Coronary artery (tissue), 2 donors: Measurements from ENCODE around the gene DNAJC15.
"Not testable (repeated sequence)": the region's sequence is repeated elsewhere in the genome, so short reads cannot be mapped to it uniquely, and the experiment has no call there.

Source experiments
- DNase-seq: peaks from one replicate; pipeline ENCODE4 v3.0.0-alpha.2; 2017; ENCODE audit warnings: low spot score
- H3K27ac ChIP-seq, 2 donors: fragments of 200-600 bp; sonication (generic); one replicate each; pipeline ENCODE4 v1.5.1; 2016 to 2019
- H3K4me3 ChIP-seq: fragments of 200-600 bp; sonication (generic); 2 replicates; pipeline ENCODE4 v1.5.1; 2016; ENCODE audit warnings: mild to moderate bottlenecking, moderate library complexity
- TF ChIP-seq, protein P1 (sequence below): fragments of 200-600 bp; sonication (generic); IDR thresholded peaks from one replicate; pipeline ENCODE4 v1.5.1; 2019; ENCODE audit warnings: antibody characterized with exemption

The DNAJC15 gene

DNA sequence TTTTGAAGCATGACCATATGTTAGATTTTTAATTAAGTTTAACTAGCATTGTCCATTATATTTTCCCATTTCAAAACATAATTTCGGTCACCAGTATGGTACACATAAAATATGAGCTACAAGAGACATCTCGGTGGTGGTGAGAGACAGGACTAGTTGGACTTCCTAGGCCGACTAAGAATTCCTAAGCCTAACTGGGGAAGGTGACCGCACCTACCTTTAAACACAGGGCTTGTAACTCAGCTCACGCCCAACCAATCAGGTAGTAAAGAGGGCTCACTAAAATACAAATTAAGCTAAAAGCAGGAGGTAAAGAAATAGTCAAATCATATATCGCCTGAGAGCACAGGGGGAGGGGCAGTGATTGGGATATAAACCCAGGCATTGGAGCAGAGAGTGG, 22.9 kb downstream of the DNAJC15 start:
- DNase-seq: no peak
- TF ChIP-seq, protein P1, sequence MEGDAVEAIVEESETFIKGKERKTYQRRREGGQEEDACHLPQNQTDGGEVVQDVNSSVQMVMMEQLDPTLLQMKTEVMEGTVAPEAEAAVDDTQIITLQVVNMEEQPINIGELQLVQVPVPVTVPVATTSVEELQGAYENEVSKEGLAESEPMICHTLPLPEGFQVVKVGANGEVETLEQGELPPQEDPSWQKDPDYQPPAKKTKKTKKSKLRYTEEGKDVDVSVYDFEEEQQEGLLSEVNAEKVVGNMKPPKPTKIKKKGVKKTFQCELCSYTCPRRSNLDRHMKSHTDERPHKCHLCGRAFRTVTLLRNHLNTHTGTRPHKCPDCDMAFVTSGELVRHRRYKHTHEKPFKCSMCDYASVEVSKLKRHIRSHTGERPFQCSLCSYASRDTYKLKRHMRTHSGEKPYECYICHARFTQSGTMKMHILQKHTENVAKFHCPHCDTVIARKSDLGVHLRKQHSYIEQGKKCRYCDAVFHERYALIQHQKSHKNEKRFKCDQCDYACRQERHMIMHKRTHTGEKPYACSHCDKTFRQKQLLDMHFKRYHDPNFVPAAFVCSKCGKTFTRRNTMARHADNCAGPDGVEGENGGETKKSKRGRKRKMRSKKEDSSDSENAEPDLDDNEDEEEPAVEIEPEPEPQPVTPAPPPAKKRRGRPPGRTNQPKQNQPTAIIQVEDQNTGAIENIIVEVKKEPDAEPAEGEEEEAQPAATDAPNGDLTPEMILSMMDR: no peak
- no peak overlapping the region for H3K4me3 ChIP-seq
- no peak overlapping the region for H3K27ac ChIP-seq

DNA sequence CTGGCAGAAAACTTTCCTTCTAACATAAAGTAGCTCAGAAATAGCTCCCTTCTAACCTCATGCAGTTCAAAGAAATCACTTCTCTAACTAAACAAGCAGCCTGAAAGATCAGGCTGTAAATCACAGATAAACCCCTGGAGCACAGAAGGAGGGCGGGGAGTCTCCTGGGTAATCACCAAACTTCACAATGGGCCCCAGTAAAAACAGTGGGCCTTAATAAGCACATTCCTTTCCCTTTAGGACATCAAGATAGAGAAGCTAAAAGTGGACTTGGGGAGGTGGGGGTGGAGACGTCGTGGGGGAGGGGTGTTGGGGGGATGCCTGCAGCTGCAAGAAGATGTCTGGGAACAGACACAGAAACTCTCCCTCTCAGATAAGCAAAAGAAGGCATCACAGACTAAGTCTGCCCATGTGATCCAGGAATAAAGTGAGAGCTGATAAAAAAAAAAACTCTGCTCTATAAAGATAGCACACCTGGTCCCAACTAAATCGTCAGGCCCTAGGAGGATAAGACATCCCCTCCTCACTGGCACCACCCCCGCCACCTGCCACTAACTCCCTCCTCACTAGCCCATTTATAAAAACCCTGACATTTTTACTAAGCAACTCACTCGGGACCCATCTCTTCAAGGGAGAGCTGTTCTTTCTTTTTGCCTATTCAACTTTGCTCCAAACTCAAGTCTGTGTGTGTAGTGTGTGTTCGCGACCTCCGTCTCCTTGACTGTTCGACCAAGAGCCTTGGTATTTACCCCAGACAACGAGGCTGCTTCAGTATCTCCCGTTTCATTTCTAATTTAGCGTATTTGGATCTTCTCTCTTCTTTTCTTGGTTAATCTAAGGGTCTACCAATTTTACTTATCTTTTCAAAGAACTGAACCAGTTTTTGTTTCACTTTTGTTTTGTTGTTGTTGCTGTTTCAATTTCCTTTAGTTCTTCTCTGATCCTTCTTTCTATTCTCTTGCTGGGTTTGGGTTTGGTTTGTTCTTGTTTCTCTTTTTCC, 31.7 kb downstream of the DNAJC15 start:
- TF ChIP-seq, protein P1: no peak
- DNase-seq: no peak
- Histone ChIP-seq H3K4me3 (peak overlapping the region; percentile 63), H3K27ac (peak overlapping the region; percentile 45 to 73)

DNA sequence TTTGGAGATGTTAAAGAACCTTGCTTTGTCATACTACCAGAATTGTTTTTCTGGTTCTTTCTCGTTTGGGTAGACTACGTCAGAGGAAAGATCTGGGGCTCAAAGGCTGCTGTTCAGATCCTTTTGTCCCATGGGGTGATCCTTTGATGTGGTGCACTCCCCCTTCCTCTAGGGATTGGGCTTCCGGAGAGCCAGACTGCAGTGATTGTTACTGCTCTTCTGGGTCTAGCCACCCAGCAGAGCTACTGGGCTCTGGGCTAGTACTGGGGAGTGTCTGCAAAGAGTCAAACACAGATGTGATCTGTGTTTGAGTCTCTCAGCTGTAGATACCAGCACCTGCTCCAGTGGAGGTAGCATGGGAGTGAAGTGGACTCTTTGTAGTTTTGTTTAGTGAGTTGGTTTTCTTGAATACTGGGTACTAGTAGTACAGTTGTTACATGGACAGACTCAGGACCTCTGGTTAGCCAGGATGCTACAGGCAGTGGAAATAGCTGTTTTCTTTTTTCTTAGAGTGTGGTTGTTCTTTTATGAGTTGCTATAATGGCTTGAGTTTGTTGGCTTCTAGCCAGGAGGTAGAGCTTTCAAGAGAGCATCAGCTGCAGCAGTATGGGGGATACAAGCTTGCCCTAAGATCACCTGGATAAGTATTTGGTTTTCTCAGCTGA, 34.4 kb downstream of the DNAJC15 start:
- no peak for DNase-seq
- no peak overlapping the region for H3K4me3 ChIP-seq
- TF ChIP-seq, protein P1: no peak
- no peak overlapping the region for H3K27ac ChIP-seq

DNA sequence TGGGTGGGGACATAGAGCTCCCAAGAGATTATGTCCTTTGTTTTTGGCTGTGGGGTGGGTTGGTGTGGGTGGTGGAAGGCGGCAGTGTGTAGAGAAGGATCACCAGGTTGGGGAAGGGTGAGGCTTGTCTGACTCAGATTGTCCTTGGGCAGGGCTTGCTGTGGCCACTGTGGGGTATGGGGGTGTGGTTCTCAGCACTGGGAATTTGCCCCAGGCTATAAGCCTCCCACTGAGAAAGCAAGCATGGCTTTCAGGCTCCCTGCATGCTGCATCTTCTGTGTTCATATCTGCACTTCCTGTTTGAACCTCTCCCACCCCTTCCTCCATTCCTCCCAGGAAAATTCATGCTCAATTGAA, 34.9 kb downstream of the DNAJC15 start:
- Histone ChIP-seq H3K27ac (no peak overlapping the region), H3K4me3 (no peak overlapping the region)
- TF ChIP-seq, protein P1: no peak
- DNase-seq: no peak

DNA sequence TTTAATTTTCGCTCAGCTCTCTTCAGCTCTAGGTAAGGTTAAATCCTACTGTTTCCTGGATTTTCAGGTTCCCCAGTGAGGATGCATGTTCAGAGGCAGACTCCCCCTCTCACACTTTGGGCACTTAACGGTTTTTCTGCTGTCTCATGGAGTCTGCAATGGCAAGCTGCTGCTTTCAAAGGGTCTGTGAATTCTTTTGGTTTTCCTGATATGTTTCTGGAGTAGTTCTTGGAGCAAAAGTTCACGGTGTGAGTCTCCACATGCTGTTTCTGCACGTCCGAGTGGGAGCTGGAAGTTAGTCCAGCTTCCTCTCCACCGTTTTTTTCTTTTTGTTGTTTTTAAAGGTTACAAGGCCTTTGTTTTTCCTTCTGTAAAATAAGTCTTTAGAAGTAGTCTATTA, 35.4 kb downstream of the DNAJC15 start:
- H3K4me3 ChIP-seq: no peak overlapping the region
- no peak for DNase-seq
- TF ChIP-seq, protein P1: no peak
- H3K27ac ChIP-seq: no peak overlapping the region

DNA sequence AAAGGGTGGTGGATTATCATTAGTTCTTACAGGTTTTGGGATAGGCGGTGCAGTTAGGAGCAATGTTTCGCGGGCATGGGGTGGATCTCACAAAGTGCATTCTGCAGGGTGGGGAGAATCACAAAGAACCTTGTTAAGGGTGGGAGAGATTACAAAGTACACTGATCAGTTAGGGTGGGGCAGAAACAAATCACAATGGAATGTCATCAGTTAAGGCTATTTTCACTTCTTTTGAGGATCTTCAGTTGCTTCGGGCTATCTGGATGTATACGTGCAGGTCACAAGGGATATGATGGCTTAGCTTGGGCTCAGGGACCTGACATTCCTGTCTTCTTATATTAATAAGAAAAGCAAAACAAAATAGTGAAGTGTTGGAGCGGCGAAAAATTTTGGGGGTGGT, 36.4 kb downstream of the DNAJC15 start:
- not testable (repeated sequence) for H3K4me3 ChIP-seq, DNase-seq, H3K27ac ChIP-seq

DNA sequence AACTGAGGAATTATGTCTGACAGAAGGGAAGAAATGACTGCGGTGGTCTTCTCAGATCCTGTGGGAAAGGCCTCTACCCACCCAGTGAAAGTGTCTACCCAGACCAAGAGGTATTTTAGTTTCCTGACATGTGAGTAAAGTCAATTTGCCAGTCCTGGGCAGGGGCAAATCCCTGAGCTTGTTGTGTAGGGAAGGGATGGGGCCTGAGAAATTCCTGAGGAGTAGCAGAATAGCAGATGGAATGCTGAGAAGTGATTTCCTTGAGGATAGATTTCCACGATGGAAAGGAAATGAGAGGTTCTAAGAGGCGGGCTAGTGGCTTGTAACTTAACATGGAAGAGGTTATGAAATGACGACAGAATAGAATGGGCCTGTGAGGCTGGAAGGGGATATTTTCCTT, 37.4 kb downstream of the DNAJC15 start:
- not testable (repeated sequence) for DNase-seq, H3K4me3 ChIP-seq, H3K27ac ChIP-seq
